Activated CD8-positive, alpha-beta memory T cell treated with anti-CD3 and anti-CD28 coated beads, Interleukin-2, amount 10 ng/mL, durations not matched to agents 7 days and 5 days (primary cell): Measurements from ENCODE around the gene KIAA0825. TPM values are rescaled to one million over a fixed set of nuclear protein-coding genes. Genes with fewer than 3 reads are reported as not detected.

ENCODE experiments used
- ATAC-seq: fragments of 150-1000 bp; cut with Tn5 transposase; one replicate; pipeline ENCODE4 v1.10.0; 2021; ENCODE audit warnings: moderate library complexity
- CTCF ChIA-PET: fragments of 350-600 bp; sonication (Branson Sonifier 250); formaldehyde crosslinking; loops from one replicate; lab custom pipeline; 2021; ENCODE audit warnings: antibody characterized with exemption; lab: Charles Lee
- DNase-seq: peaks from one replicate; pipeline ENCODE4 v3.0.0-alpha.2; 2020
- H3K27ac Mint-ChIP-seq: one replicate; pipeline ENCODE4 v1.8.0; 2021; ENCODE audit warnings: mild to moderate bottlenecking, mixed read lengths
- H3K27me3 Mint-ChIP-seq: one replicate; pipeline ENCODE4 v1.8.0; 2021; ENCODE audit warnings: mixed read lengths
- H3K36me3 Mint-ChIP-seq: one replicate; pipeline ENCODE4 v1.8.0; 2021; ENCODE audit warnings: mild to moderate bottlenecking, mixed read lengths
- H3K4me1 Mint-ChIP-seq: one replicate; pipeline ENCODE4 v1.8.0; 2021; ENCODE audit warnings: mixed read lengths
- H3K4me3 Mint-ChIP-seq: one replicate; pipeline ENCODE4 v1.8.0; 2021; ENCODE audit warnings: mild to moderate bottlenecking, moderate library complexity, mixed read lengths
- H3K9me3 Mint-ChIP-seq: one replicate; pipeline ENCODE4 v1.8.0; 2022; ENCODE audit warnings: low read depth, mixed read lengths
- total RNA-seq, 2 experiments: library from RNA; stranded (reverse); gene quantifications; one replicate each; pipeline ENCODE4 v1.2.3, GENCODE V29; 2021

Gene KIAA0825
- total RNA-seq, 2 experiments from 2014 or later: 2.7 to 3.3 TPM

DNA sequence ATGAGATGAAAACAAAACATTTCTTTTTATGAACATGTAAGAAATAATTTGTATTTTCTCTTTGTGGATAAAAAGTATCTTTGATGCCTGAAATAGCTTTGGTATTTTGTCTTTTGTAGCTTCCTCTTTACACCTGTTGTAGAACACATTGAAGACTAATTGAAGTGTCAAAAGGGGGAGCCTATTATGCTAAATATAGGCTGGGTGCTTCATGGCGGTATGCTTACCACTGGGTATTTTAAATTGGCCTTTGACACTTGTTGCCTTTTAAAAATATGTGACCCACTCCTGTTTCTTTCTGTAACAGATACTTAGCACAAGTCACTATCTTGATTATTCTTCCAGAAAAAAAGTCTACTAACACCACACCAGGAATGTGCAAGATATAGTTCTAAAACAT is 226.4 kb downstream of the KIAA0825 start:
- no peaks in the 10 kb centered on the region for H3K36me3 Mint-ChIP-seq
- no peak for ATAC-seq
- H3K4me1 Mint-ChIP-seq: peaks cover 15% of the 10 kb centered on the region
- DNase-seq: no peak
- no peak overlapping the region for H3K27ac Mint-ChIP-seq
- H3K9me3 Mint-ChIP-seq: no peaks in the 10 kb centered on the region
- no peaks in the 10 kb centered on the region for H3K27me3 Mint-ChIP-seq
- CTCF ChIA-PET: no interaction called here
- H3K4me3 Mint-ChIP-seq: no peak overlapping the region

DNA sequence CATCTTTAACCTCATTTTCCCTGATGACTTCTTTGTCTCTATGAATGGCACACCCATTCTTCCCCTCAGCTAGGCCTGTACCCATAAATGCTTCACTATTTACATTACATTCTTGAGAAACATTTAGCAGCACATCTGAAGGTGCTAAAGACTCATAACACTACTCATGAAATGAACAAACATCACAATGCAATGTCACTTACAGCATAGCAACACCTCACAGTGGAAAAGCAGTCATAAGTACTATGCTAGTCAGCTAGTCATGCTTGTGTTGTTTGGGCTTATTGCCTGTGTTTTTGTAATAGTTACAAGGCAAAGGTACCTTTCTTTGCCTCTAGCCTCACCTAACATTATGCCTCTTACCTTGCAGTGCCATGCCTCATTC is 228.9 kb downstream of the KIAA0825 start:
- Mint-ChIP-seq H3K27ac (peak overlapping the region; percentile 72), H3K4me1 (peaks cover 15% of the 10 kb centered on the region), H3K36me3 (no peaks in the 10 kb centered on the region), H3K27me3 (no peaks in the 10 kb centered on the region), H3K4me3 (no peak overlapping the region), H3K9me3 (no peaks in the 10 kb centered on the region)
- peak; percentile 85 for ATAC-seq
- DNase-seq: no peak
- CTCF ChIA-PET: no interaction called here

DNA sequence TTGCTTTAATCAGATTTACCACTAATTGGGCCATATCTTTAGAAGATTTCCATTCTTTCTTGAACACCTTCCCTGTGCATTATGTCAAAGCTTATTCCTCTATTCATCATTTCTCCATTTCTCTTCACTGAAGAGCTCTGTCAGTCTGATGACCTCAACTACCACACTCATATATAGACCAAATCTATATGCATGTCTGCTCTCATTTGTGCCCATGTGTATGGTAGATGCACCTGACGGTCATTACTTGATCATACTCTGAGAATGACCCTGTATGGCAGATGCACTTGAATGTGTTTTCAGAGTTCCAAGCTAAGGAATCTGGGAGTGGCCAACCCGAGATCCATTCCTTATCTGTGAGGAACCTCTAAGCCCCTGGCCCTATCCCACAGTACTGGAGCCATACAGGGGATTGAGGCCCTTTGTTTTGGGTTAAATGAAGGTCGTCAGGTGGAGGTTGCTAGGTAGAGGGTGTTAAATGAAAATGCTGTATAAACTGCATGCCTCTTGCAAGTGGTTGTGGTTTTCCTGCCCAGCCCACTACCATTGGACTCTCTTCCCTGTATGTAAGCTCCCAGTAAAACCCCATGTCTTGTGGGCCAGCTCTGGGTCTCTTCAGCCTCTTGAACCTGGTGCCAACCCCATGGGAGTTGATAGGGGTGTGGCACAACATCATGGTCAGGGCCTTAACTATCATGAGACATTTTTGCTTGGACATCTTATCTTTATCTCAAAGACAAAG is 229.5 kb downstream of the KIAA0825 start:
- Mint-ChIP-seq H3K4me1 (peaks cover 15% of the 10 kb centered on the region), H3K9me3 (no peaks in the 10 kb centered on the region), H3K27ac (peak overlapping the region; percentile 72), H3K36me3 (no peaks in the 10 kb centered on the region), H3K4me3 (no peak overlapping the region), H3K27me3 (no peaks in the 10 kb centered on the region)
- DNase-seq (peak; percentile 43), ATAC-seq (peak; percentile 50)
- CTCF ChIA-PET: interaction anchor here (1.6 kb wide), 1 partner anchor 9 kb away, joined by 4 read pairs; no protein-coding TSS in a partner anchor

DNA sequence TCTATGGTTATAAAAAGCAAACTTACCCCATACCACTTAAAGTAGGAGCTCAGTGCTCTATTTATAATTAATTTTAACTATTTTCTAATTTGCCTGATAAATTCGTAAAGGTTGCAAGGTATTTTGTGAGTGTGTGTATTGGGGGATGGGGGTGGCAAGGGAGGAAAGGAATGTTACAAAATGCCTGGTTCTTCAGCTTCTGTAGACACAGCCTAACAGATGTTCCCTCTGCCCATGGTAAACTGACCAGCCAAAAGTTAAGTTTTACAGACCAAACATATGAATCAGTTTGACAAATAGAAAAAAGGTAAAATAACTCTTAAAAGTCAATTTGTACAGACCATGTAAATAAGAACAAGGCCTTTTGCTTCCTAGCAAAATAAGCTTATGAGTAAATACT is 232.6 kb downstream of the KIAA0825 start:
- H3K27me3 Mint-ChIP-seq: no peaks in the 10 kb centered on the region
- H3K4me3 Mint-ChIP-seq: no peak overlapping the region
- ATAC-seq (no peak), DNase-seq (no peak)
- no peaks in the 10 kb centered on the region for H3K9me3 Mint-ChIP-seq
- no peaks in the 10 kb centered on the region for H3K36me3 Mint-ChIP-seq
- H3K4me1 Mint-ChIP-seq: peaks cover 15% of the 10 kb centered on the region
- H3K27ac Mint-ChIP-seq: no peak overlapping the region
- CTCF ChIA-PET: no interaction called here

DNA sequence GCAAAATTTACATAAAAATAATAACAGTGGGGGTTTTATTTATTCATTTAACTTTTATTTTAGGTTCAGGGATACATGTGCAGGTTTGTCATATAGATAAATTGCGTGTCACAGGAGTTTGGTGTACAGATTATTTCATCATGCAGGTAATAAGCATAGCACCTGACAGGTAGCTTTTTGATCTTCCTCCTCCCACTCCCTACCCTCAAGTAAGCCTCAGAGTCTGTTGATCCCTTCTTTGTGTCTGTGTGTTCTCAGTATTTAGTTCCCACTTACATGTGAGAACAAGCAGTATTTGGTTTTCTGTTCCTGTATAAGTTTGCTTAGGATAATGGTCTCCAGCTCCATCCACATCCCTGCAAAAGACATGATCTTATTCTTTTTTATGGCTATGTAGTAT is 240.3 kb downstream of the KIAA0825 start:
- Mint-ChIP-seq H3K9me3 (no peaks in the 10 kb centered on the region), H3K27me3 (no peaks in the 10 kb centered on the region), H3K27ac (no peak overlapping the region), H3K36me3 (no peaks in the 10 kb centered on the region), H3K4me1 (no peaks in the 10 kb centered on the region), H3K4me3 (no peak overlapping the region)
- no peak for ATAC-seq
- CTCF ChIA-PET: no interaction called here
- no peak for DNase-seq

DNA sequence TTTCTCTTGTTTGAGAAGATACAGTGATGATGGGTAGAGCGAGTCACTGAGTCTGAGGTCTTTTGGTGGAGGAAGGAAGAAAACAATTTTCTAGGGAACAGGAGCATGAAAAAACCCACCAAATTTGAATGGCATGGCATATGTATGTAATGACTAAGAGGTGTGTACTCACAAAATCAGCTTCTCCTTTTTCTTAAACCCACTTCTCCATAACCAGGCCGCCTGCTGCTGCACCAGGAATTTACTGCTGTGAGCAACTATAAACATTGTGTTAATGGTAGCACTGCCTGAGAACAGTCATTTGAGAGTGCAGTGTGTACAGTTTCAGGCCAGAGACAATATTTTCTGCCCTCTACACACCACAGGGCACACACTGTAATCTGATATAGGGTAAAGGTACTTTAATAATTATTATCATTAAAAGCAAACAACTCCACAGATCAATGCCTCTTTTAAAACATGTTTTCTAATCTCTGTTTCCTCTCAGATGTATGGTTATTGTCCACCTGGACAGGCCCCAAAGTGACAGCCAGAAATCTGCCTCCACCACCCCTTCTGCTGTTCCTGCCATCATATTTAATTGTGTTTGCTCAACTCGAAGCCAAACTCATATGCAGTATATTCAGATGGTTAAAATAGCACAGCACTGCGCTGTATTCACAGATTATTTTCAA is 241.6 kb downstream of the KIAA0825 start:
- ATAC-seq: no peak
- Mint-ChIP-seq H3K36me3 (no peaks in the 10 kb centered on the region), H3K27me3 (no peaks in the 10 kb centered on the region), H3K27ac (no peak overlapping the region), H3K9me3 (no peaks in the 10 kb centered on the region), H3K4me3 (no peak overlapping the region), H3K4me1 (no peaks in the 10 kb centered on the region)
- CTCF ChIA-PET: no interaction called here
- no peak for DNase-seq

DNA sequence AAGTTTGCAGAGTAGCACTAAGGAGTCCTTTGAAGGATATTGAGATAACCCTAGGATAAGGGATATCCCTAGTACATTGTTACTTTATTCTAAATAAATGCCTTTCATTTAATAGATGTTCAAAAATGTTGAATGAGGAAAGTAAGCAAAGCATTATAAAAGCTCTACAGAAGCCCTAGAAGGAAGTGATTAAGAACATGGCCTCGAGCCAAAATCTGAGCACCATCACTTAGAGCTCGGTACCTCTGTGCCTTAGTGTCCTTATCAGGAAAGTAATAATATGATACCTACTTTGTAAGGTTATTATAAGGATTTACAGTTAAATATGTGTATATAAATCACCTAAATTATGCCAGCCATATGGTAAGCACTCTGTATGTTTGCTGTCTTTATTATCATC is 242.6 kb downstream of the KIAA0825 start:
- Mint-ChIP-seq H3K4me1 (no peaks in the 10 kb centered on the region), H3K27me3 (no peaks in the 10 kb centered on the region), H3K27ac (no peak overlapping the region), H3K9me3 (no peaks in the 10 kb centered on the region), H3K4me3 (no peak overlapping the region), H3K36me3 (no peaks in the 10 kb centered on the region)
- ATAC-seq: no peak
- CTCF ChIA-PET: no interaction called here
- no peak for DNase-seq

DNA sequence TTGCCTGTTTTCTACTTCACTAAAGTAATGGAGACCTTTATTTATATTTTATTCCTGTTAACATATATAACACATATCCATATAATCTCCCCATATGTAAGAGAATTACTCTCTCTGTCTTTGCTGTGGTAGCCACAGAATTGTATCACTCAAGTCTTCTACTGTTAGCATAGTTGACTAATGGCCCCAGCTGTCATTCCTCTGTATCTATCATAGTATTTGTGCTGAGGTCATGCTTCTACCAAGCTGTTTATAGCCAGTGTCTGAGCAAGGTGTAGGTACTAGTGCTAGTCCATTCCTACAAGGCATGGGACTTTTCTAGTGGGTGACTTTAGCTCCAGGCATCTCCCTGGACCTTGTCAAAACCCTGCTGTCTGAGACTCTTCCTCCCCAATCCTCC is 244.1 kb downstream of the KIAA0825 start:
- ATAC-seq: no peak
- CTCF ChIA-PET: no interaction called here
- Mint-ChIP-seq H3K4me3 (no peak overlapping the region), H3K4me1 (no peaks in the 10 kb centered on the region), H3K9me3 (no peaks in the 10 kb centered on the region), H3K27me3 (no peaks in the 10 kb centered on the region), H3K27ac (no peak overlapping the region), H3K36me3 (no peaks in the 10 kb centered on the region)
- DNase-seq: no peak

DNA sequence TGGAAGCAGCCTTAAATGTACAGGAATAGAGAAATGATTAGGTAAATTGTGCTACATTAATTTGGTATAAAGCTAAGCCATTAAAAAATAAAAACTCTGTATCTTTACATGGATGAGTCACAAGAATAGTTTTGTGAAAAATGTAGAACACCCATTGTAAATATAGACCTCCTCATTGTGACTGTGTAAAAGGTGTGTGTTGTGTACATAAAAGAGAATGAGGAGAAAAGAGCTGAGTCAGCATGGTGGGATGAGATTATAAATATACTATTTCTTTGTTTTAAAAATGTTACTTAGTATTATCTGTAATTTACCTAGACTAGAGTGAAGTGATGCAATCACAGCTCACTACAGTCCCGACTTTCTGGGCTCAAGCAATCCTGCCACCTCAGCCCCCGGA is 250.5 kb downstream of the KIAA0825 start:
- ATAC-seq: no peak
- Mint-ChIP-seq H3K36me3 (no peaks in the 10 kb centered on the region), H3K4me3 (no peak overlapping the region), H3K27me3 (no peaks in the 10 kb centered on the region), H3K4me1 (no peaks in the 10 kb centered on the region), H3K9me3 (no peaks in the 10 kb centered on the region), H3K27ac (no peak overlapping the region)
- CTCF ChIA-PET: no interaction called here
- DNase-seq: no peak

DNA sequence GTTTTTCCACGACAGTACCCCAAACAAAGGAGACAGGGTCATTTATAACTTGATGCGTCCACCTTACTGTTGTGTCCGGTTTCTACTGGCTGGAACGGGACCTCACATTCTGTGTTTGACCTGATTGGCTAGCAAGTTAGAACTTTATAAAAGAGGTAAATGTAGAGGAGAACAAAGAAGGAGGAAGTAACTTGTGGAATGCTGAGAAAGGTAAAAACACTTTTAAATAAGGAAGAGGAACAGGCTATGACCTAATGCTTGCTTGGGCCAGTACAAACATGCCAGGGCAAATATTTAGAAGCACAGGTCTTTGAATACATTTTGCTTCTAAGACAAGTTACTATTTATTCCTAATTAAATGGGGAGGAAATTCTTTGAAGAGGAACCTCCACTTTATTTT is 251.6 kb downstream of the KIAA0825 start:
- DNase-seq (no peak), ATAC-seq (no peak)
- Mint-ChIP-seq H3K4me1 (no peaks in the 10 kb centered on the region), H3K4me3 (no peak overlapping the region), H3K36me3 (no peaks in the 10 kb centered on the region), H3K27me3 (no peaks in the 10 kb centered on the region), H3K9me3 (no peaks in the 10 kb centered on the region), H3K27ac (no peak overlapping the region)
- CTCF ChIA-PET: no interaction called here

DNA sequence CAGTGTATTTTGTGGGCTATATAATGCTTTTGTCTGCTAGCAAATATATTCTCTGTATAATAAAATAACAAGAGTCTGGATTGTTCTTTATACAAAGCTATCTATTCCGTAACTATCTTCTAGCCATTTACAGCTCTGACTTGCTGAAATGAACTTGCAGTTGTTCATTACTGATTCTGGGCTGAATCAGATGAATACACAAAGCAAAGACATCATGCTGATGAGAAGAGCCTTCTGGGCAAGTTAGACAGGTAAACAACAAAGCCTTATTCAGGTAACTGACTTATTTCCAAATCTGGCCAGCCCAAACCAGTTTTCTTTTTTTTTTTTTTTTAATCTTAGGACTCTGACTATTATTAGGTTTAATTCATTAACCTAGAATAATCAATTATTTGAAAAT is 255.5 kb downstream of the KIAA0825 start:
- H3K4me1 Mint-ChIP-seq: no peaks in the 10 kb centered on the region

DNA sequence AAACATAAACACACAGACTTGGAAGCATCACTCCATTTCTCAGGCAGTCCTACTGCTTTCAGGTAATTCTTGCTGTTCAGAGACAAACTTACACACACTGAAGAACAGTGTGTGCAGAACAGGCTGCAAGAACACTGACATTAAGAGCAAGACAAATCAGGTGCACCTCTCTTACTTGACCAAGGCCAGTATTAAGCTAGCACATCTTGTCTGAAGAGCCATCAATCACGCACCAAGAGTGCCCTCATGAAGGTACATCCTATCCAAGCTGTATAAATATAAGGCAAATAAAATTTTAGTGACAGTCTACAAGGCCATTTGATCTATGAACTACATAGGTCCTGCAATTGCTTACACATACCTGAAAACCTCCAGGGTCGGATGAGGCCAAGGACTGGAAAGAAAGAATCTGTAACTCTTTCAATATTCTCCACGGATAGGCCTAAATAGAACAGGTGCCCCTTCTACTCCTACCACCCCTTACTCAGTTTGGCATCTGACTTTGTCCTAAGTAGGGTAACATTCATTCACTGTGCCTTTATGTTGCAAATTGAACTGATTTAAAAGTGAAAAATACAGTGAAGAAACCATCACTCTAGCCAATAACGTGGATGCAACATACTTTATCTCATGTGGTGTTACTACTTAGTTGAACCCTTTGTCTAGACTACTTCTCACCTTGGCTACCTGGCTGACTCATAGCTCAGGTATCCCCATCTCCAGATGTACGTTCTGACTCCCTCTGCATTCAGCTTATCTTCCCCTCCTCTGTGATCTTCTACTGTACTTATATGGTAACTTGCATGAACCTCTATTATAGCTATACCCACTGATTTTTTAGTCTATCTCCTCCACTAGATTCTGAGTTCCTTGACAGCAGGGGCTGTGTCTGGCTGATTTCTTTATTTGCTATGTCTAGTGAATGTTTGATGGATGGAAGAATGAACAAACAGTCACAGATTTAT is 256.3 kb downstream of the KIAA0825 start:
- DNase-seq (no peak), ATAC-seq (no peak)
- Mint-ChIP-seq H3K4me1 (no peaks in the 10 kb centered on the region), H3K27ac (no peak overlapping the region), H3K9me3 (no peaks in the 10 kb centered on the region), H3K4me3 (no peak overlapping the region), H3K27me3 (no peaks in the 10 kb centered on the region), H3K36me3 (no peaks in the 10 kb centered on the region)
- CTCF ChIA-PET: no interaction called here

More for the DNA sequence above, 255.5 kb downstream of the KIAA0825 start:
- H3K27me3 Mint-ChIP-seq: no peaks in the 10 kb centered on the region
- no peaks in the 10 kb centered on the region for H3K36me3 Mint-ChIP-seq
- CTCF ChIA-PET: no interaction called here
- ATAC-seq (no peak), DNase-seq (no peak)
- H3K27ac Mint-ChIP-seq: no peak overlapping the region
- no peaks in the 10 kb centered on the region for H3K9me3 Mint-ChIP-seq
- no peak overlapping the region for H3K4me3 Mint-ChIP-seq

DNA sequence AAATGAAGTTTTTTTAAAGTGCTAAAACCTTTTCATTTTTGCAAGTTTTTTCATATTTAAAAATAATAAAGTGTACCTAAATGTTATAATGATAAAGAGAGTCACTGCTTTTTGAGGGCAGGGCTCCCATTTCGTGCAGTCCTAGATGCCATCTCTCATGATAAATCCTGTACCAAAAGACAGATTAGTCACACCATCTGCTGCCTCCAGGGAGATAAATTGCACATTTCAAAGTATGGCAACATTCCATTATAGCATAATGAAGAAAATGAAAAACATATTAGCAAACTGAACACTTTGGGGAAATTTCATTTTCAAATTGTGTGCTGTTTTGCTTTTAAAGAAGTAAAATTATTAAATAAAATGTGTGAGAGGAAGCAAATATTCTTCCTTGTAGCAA is 257.2 kb downstream of the KIAA0825 start:
- H3K4me1 Mint-ChIP-seq: no peaks in the 10 kb centered on the region
- H3K9me3 Mint-ChIP-seq: no peaks in the 10 kb centered on the region
- H3K36me3 Mint-ChIP-seq: no peaks in the 10 kb centered on the region
- no peak for ATAC-seq
- no peak overlapping the region for H3K27ac Mint-ChIP-seq
- no peak for DNase-seq
- CTCF ChIA-PET: no interaction called here
- H3K27me3 Mint-ChIP-seq: no peaks in the 10 kb centered on the region
- H3K4me3 Mint-ChIP-seq: no peak overlapping the region
